ENCODE results near the gene PABPC4L. TPM values are rescaled to one million over a fixed set of nuclear protein-coding genes. Genes with fewer than 3 reads are reported as not detected.

The PABPC4L gene
- total and polyA plus RNA-seq, 9 of the 15 experiments (the other 6 are each of a cell fraction or from before 2014, with no cell fraction given): 0.14 to 1.1 (median 0.41) TPM

DNA sequence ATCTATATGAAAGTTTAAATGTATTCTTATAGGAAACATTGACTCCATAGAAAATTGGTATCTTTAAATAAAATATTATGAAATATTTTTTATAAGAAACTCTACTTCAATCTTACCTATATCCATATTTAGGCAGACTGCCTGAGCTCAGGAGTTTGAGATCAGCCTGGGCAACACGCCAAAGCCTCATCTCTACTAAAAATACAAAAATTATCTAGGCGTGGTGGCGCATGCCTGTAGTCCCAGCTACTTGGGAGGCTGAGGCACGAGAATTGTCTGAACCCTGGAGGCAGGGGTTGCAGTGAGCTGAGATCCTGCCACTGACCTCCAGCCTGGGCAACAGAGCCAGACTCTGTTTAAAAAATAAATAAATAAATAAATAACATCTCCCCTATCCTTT lies 47.5 kb downstream of the PABPC4L start:
- ATAC-seq (no peak), FAIRE-seq (no peak), DNase-seq (ENCODE audit: extremely low read depth in 1 of 4, low spot score in 3 of 4) (no peak)
- 10% methylated on average over 4 of the region's 4 CpGs for WGBS (ENCODE audit: insufficient coverage, low coverage, missing lambda C conversion rate)
- Histone ChIP-seq H3K27ac (ENCODE audit: extremely low read depth, low read depth, low read length) (no peak overlapping the region), H2AFZ (ENCODE audit: low read depth, low read length) (no peak overlapping the region), H3K4me3 (no peak overlapping the region), H3K4me2 (ENCODE audit: insufficient read depth, low read length) (no peak overlapping the region), H3K79me2 (ENCODE audit: control insufficient read depth, insufficient read depth, low read length) (no peaks in the 10 kb centered on the region), H3K36me3 (ENCODE audit: control insufficient read depth, insufficient read depth, low read length) (no peaks in the 10 kb centered on the region), H3K4me1 (replicated peaks in 1 of 2; ENCODE audit: control insufficient read depth in 2 of 2, insufficient read depth in 2 of 2, low read length in 2 of 2) (no peaks in the 10 kb centered on the region), H3K27me3 (ENCODE audit: control insufficient read depth in 2 of 2, insufficient read depth in 2 of 2, low read length in 2 of 2) (no peaks in the 10 kb centered on the region), H3K9ac (ENCODE audit: insufficient read depth in 1 of 2, low read depth in 2 of 2, low read length in 2 of 2) (no peak overlapping the region), H4K20me1 (replicated peaks; ENCODE audit: control insufficient read depth, insufficient read depth, low read length) (no peaks in the 10 kb centered on the region), H3K9me1 (ENCODE audit: control insufficient read depth, insufficient read depth, low read length) (no peaks in the 10 kb centered on the region), H3K9me3 (replicated peaks; ENCODE audit: control insufficient read depth, insufficient read depth, low read depth, low read length) (no peaks in the 10 kb centered on the region)
- in situ Hi-C loops (cut with MboI): no loop called here
- TF ChIP-seq ZNF589 (CRISPR knock-in tag; IDR thresholded peaks at IDR 0.05; ENCODE audit: low read depth) (no peak), ZNF232 (CRISPR knock-in tag; IDR thresholded peaks at IDR 0.05) (no peak), CBFA2T3 (IDR thresholded peaks at IDR 0.05) (no peak), KDM2B (CRISPR knock-in tag; IDR thresholded peaks at IDR 0.05) (no peak), ZNF184 (CRISPR knock-in tag; IDR thresholded peaks at IDR 0.05) (no peak), XRCC4 (IDR thresholded peaks at IDR 0.05; ENCODE audit: extremely low read depth, insufficient read depth, insufficient read length) (no peak), SIRT6 (IDR thresholded peaks at IDR 0.05; ENCODE audit: low read depth, low read length) (no peak), SMARCA5 (IDR thresholded peaks at IDR 0.05) (no peak), FOXK1 (CRISPR knock-in tag; IDR thresholded peaks at IDR 0.05; ENCODE audit: borderline replicate concordance) (no peak), PPARD (CRISPR knock-in tag; IDR thresholded peaks at IDR 0.05) (no peak), MECOM (CRISPR knock-in tag; IDR thresholded peaks at IDR 0.05) (no peak), YY1 (IDR thresholded peaks at IDR 0.05; ENCODE audit: borderline replicate concordance in 1 of 3, control insufficient read depth in 1 of 3, extremely low read depth in 1 of 3, insufficient read depth in 3 of 3, insufficient read length in 1 of 3, insufficient replicate concordance in 2 of 3, low read depth in 1 of 3, low read length in 2 of 3) (no peak), ZNF717 (CRISPR knock-in tag; IDR thresholded peaks at IDR 0.05) (no peak), ILK (tag; IDR thresholded peaks at IDR 0.05; ENCODE audit: borderline replicate concordance, low read depth) (no peak), KLF6 (CRISPR knock-in tag; IDR thresholded peaks at IDR 0.05; ENCODE audit: borderline replicate concordance) (no peak)
- TF ChIP-seq, protein P1, sequence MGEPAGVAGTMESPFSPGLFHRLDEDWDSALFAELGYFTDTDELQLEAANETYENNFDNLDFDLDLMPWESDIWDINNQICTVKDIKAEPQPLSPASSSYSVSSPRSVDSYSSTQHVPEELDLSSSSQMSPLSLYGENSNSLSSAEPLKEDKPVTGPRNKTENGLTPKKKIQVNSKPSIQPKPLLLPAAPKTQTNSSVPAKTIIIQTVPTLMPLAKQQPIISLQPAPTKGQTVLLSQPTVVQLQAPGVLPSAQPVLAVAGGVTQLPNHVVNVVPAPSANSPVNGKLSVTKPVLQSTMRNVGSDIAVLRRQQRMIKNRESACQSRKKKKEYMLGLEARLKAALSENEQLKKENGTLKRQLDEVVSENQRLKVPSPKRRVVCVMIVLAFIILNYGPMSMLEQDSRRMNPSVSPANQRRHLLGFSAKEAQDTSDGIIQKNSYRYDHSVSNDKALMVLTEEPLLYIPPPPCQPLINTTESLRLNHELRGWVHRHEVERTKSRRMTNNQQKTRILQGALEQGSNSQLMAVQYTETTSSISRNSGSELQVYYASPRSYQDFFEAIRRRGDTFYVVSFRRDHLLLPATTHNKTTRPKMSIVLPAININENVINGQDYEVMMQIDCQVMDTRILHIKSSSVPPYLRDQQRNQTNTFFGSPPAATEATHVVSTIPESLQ (CRISPR knock-in tag; IDR thresholded peaks at IDR 0.05): no peak
- no TSS peak for BruUV-seq (replicated peaks)
- ChIA-PET CTCF (ENCODE audit: low intra/inter-chr PET ratio) (no interaction called here), POLR2A (no interaction called here)
- intact Hi-C loops (cut with micrococcal nuclease): no loop called here
